OCI-LY3 (cell line): ENCODE results near the gene SRCIN1.

Source experiments
- CTCF ChIP-seq: fragments of 200-600, 300-600 bp; sonication (generic); IDR thresholded peaks from 2 replicates; pipeline ENCODE4 v1.5.1; 2014; ENCODE audit warnings: antibody characterized with exemption, low read length, low read depth
- EZH2phosphoT487 ChIP-seq: fragments of 200-600 bp; shearing (Covaris generic); IDR thresholded peaks from 2 replicates; pipeline ENCODE4 v1.6.1; 2018; ENCODE audit warnings: antibody characterized with exemption, mixed run types, low read depth

- TF ChIP-seq CTCF: no peak
- TF ChIP-seq EZH2phosphoT487: no peak
Measured at GRCh38 chr17:38541281-38541680, 64.5 kb downstream of the SRCIN1 start.
